Inferior parietal cortex (tissue), 1 donor: ENCODE data around the gene VAV3.

Experiments used
- DNase-seq: peaks from one replicate; pipeline ENCODE4 v3.0.0-alpha.2; 2016; ENCODE audit errors: extremely low spot score

The VAV3 gene

GRCh38 chr1:107974090-107974489, 9.1 kb upstream of the VAV3 start:
- no peak for DNase-seq

GRCh38 chr1:107972391-107973180, 7.6 kb upstream of the VAV3 start:
- no peak for DNase-seq

- no peak for DNase-seq
These were observed 1.6 kb upstream of the VAV3 start for GRCh38 chr1:107966550-107966949.

- no peak for DNase-seq
These were observed 457 bp downstream of the VAV3 start for GRCh38 chr1:107964336-107965109.

- DNase-seq, result no peak
These were observed 1.2 kb downstream of the VAV3 start for GRCh38 chr1:107963601-107964335.

GRCh38 chr1:107963008-107963407, 2.0 kb downstream of the VAV3 start:
- no peak for DNase-seq

GRCh38 chr1:107954719-107955415, 10.1 kb downstream of the VAV3 start:
- no peak for DNase-seq

GRCh38 chr1:107954126-107954525, 10.9 kb downstream of the VAV3 start:
- no peak for DNase-seq

GRCh38 chr1:107953556-107953955, 11.4 kb downstream of the VAV3 start:
- no peak for DNase-seq

GRCh38 chr1:107952989-107953388, 12.0 kb downstream of the VAV3 start:
- no peak for DNase-seq

GRCh38 chr1:107950464-107950863, 14.5 kb downstream of the VAV3 start:
- DNase-seq, result no peak

- DNase-seq, result no peak
These were observed 15.3 kb downstream of the VAV3 start for GRCh38 chr1:107949467-107950253.

GRCh38 chr1:107946794-107947193, 18.2 kb downstream of the VAV3 start:
- no peak for DNase-seq

GRCh38 chr1:107943694-107944093, 21.3 kb downstream of the VAV3 start:
- no peak for DNase-seq

GRCh38 chr1:107942814-107943213, 22.2 kb downstream of the VAV3 start:
- DNase-seq, result no peak

GRCh38 chr1:107941531-107941930, 23.4 kb downstream of the VAV3 start:
- DNase-seq, result no peak

GRCh38 chr1:107941123-107941522, 23.9 kb downstream of the VAV3 start:
- DNase-seq, result no peak

GRCh38 chr1:107940701-107941100, 24.3 kb downstream of the VAV3 start:
- DNase-seq, result no peak

- no peak for DNase-seq
These were observed 24.9 kb downstream of the VAV3 start for GRCh38 chr1:107940017-107940577.

- DNase-seq, result no peak
These were observed 25.7 kb downstream of the VAV3 start for GRCh38 chr1:107939256-107939655.
